ENCODE results near the gene DOK6. TPM values are rescaled to one million over a fixed set of nuclear protein-coding genes. Genes with fewer than 3 reads are reported as not detected.
"Not testable (repeated sequence)": the region's sequence is repeated elsewhere in the genome, so short reads cannot be mapped to it uniquely, and the experiment has no call there.

The DOK6 gene
- polyA plus RNA-seq, 1 donor = 3.5 TPM

GRCh38 chr18:69622961-69623360 lies 222.3 kb downstream of the DOK6 start:
- no peak for DNase-seq (ENCODE audit: low read depth)

DNA sequence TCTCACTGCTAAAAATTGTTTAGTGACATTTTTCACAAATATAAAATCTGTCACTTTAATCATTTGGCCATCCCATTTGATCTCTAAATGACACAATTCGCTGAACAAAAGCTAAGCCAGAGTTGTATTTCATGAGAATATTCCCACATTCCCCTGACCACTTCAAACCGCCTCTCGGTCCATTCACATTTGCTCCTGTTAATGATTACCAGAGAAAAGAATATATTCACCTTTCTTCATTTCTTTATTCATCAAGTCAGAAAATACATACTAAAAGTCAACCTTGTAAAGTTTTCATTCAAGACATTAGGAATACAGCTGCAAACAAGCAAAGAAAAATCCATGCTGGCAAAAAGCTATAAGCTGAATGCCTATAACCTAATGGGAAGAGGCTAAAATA lies 225.5 kb downstream of the DOK6 start:
- DNase-seq (ENCODE audit: low read depth) = no peak

DNA sequence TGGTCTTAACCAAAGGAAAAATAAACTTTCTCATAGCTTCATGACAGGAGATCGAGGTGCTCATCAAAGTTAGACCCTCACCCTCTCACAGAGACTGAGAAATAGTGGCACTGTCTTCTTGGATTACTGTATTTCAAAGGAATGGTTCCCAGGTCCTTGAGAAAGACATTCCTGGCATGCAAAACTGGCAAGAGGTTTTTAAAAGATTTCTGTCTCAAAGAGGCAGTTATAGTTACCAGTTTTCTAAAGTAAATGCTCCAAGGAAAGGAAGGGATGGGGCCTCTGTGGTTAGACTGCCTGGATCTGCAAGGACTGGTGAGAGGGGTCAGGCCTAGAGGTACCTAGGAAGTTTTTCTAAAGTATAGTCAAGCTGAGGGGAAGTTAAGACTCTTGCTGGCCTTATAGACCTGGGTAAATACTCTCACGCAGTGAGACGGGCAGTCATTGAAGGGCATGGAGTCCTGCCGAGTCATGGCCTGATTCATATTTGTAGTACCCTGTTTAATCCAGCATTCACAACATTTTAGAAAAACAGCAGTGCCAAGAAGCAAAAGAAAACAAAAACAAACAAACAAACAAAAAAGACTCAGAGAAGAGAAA lies 226.1 kb downstream of the DOK6 start:
- DNase-seq (ENCODE audit: low read depth) = no peak

DNA sequence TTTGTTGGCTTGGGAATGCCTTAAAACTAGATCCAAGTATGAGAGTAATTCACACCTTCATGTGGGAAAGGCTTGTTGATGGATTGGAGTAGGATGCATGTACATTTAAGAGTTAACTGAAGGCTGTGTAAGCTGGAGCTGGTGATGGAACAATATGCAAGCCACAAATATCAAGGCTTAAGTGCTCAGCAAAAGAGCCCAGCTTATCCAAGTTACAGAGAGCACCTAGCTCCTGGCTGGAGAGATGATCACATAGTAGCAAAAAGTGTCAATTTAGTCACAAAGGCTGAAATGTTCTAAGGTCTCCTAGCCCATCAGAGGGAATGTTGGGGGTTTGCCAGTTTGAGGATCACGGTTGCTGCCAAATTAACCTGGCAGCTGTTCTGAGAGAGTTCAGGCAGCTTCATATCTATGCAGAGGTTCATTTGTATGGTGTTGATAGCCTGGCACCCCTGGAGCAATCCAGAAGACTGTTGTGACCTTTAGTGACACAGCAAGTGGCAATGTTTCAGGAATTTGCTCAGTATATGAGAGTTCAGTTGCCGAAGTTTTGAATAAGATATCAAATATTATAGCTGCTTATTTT lies 228.2 kb downstream of the DOK6 start:
- no peak for DNase-seq (ENCODE audit: low read depth)

GRCh38 chr18:69631281-69631680 lies 230.6 kb downstream of the DOK6 start:
- DNase-seq (ENCODE audit: low read depth) = no peak

DNA sequence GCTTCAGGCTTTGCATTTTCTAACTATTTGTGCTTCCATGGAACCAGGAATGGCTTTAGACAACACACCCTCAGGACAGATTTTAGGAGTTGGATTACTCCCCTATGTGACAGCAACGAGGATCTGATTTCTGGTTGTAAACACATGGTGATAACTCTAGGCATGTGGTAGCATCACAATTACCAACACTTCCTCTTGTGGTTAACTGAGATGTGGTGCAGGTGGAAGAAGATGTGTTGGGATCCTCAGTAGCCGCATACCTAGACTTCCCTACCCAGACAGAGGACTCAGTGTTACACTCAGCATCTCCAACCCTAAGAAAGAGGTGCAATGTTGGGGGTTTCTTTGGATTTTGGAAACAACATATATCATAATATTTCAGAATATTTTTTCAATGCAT lies 234.8 kb downstream of the DOK6 start:
- DNase-seq (ENCODE audit: low read depth) = no peak

DNA sequence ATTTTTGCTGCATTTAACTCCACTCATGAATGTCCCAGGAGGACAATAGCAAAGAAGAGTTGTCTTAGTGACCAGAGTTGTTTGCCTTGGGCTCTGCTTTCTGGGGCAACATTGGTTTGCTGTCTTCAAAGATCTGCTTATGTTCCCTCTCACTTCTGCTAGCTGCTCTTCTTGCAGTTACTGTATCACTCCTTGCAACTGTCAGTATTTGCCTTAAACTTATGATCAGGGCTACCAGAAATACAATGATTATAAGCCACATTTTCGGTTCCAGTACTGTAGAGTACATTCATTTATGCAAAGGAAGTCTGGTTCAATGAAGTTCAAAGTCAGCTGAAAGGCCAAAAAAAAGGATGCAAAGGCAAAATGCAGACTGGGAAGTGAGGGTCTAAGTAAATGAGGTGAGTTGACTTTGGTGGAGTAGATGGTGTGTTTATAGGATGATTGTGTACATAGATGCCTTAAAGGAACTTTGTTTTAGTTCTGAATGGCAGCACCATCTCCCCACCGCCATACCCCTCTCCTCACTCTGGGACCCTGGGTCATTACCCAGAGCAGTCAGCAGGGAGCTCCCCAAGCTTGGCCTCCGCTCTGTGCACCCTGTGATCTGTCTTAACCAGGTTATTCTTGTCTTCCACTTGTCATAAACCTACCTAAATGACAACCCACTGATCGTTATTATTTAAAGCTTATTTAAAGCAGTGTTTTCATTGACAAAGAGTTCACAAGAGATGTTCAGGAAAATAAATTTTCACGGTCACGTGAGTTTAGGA lies 236.0 kb downstream of the DOK6 start:
- DNase-seq (ENCODE audit: low read depth) = no peak

- DNase-seq (ENCODE audit: low read depth) = no peak
Measured at GRCh38 chr18:69638056-69638455, 237.4 kb downstream of the DOK6 start.

GRCh38 chr18:69647702-69648101 lies 247.0 kb downstream of the DOK6 start:
- DNase-seq (ENCODE audit: low read depth) = no peak

GRCh38 chr18:69648486-69648885 lies 247.8 kb downstream of the DOK6 start:
- no peak for DNase-seq (ENCODE audit: low read depth)

- DNase-seq (ENCODE audit: low read depth) = no peak
Measured at GRCh38 chr18:69649684-69650083, 249.0 kb downstream of the DOK6 start.

DNA sequence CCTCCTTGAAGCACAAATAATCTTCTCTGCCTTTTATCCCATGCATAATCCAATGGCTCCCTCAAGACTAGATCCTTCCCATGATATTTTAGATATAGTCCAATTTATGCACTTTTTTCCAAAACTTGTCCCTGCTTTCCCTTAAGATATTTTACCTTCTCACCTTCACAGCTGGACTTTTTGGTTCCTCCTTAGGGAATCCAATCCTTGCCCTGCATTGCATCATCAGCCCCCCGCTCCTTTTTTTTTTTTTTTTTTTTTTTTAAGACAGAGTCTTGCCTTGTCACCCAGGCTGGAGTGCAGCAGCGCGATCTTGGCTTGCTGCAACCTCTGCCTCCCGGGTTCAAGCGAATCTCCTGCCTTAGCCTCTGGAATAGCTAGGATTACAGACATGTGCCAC lies 250.6 kb downstream of the DOK6 start:
- no peak for DNase-seq (ENCODE audit: low read depth)

DNA sequence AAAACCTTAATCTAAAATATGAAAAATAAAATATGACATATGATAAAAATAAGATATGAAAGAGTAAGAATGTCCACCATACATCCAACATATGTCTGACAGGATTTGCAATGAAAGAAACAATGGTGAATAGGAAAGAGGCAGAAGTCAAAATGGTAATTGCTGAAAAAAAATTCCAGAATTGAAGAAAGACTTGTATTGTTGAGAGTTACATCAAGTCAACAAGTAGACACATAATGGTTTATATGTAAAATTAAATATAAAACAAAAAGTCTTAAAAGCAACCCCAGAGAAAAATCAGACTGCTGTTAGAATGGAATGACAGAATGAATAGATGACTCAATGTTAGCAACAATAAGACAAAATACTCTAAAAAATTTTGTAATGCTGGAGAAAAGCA lies 255.1 kb downstream of the DOK6 start:
- no peak for DNase-seq (ENCODE audit: low read depth)

GRCh38 chr18:69658103-69658502 lies 257.4 kb downstream of the DOK6 start:
- no peak for DNase-seq (ENCODE audit: low read depth)

DNA sequence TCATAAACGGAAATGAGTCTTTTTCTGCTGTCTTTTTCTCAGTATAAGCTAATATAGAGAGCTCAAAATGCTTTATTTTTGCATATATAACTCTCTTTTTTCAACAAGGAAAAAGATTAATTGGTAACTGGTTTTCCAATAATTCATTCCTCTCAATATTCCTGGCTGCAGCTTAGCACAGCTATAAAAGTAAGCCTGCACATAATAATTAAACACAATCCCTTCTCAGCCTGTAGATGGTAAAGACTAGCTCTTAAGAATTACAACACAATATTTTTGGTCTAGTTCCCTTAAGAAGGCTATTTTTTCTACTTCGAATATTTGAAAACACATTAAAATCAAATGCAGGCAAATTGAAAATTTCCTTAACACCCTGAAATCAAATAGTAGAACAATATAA lies 258.0 kb downstream of the DOK6 start:
- DNase-seq (ENCODE audit: low read depth) = no peak

DNA sequence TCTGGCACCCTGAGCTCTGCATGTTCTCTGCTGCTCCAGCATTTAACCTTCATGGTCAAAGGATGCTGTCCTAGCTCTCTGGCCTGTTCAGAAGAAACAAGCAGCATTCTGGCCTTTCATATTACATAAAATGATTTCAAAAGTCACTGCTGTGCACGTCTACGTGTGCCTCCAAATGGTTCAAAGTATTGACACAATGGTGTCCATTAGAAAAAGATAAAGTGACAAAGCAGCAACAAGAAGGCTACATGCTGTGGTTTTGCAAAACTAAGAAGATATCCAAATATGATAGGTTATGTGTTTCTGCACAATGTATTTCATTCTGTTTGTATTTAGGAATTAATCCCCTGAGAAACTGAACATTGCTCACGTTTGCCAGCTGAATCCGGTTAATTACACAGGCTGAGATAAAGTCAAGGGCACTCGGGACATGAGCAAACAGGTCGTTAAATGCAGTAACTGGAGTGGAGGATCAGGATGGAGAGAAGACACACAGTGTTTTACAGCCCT lies 258.5 kb downstream of the DOK6 start:
- no peak for DNase-seq (ENCODE audit: low read depth)

- DNase-seq (ENCODE audit: low read depth) = not testable (repeated sequence)
Measured at GRCh38 chr18:69662090-69662489, 261.4 kb downstream of the DOK6 start.

DNA sequence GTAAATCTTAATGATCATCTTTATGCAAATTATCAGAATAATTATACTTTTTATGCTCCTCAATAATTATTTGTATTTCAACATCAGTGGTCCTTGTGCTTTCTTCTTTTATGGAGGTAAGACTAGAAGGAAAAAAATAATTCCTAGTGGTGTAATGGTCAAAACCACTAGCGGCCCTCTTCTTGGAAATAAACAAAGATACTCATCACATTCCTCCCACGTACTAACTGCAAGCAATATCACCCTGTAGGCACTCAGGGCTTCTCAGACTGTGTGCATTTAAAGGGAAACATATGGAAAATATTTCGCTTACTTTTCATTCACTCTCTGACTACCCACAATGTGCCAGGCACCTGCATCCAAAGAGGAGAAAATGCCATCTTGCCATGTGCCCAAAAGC lies 263.7 kb downstream of the DOK6 start:
- DNase-seq (ENCODE audit: low read depth) = no peak

DNA sequence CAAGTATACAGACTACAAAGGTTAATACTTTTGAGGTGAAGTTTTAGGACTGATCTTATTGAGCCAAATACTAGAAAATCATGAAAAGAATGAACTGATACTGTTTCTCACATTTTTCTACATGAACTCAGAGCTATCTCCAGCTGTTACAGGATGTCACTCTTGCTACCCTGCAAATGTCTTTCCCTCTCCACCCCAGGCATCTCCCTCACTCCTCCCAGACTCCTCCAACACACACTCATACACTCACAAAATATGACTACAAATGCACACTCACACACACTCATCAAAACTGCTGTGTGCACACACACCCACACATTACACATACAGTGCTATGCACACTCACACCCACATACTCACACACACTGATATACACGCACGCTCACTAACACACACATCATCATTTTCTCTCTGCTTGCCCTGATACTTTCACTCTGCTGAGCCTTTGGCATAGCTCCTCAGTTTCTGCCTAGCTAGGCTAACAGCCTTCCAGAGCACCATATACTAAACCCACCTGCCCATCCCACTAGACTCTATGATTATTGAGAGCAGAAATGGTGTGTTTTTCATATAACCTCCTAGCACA lies 273.7 kb downstream of the DOK6 start:
- no peak for DNase-seq (ENCODE audit: low read depth)

- DNase-seq (ENCODE audit: low read depth) = no peak
Measured at GRCh38 chr18:69674966-69675365, 274.3 kb downstream of the DOK6 start.

DNA sequence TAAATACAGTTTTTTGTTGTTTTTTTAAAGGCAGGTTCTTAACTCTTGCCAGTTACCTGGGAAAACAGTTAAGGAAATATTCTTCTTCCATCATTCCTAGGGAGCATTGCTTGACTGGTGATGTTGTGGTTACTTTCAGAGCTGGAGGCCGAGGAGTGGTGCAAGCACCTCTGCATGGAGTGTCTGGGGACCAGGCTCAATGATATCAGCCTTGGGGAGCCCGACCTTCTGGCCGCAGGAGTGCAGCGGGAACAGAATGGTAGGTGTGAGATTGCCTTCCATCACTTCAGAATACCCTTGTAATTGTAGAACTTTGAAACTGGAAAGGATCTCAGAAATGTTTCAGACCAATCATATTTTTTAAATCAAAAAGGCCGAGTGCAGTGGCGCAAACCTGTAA lies 276.9 kb downstream of the DOK6 start:
- DNase-seq (ENCODE audit: low read depth) = no peak

DNA sequence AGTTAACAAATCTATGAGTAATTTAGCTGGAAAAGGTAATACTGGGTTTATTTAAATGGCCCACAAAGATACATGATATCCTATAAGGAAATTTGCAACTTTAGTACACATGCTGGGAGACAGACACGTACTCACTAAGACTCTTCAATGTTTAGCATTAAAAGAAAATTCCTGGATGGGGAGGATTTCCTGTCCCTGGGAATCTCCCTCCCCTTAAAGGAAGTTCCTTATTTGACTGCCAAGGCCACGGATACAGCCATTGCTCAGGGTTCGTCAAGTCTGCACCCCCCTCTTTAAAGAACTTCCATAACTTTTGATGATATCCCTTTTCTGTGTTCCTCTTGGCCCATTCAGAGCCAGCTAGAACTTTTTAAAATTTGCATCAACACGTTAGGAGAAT lies 279.4 kb downstream of the DOK6 start:
- DNase-seq (ENCODE audit: low read depth) = no peak

- no peak for DNase-seq (ENCODE audit: low read depth)
Measured at GRCh38 chr18:69683176-69683575, 282.5 kb downstream of the DOK6 start.

All from forelimb muscle (tissue), 1 donor.